Activated CD4-positive, alpha-beta T cell treated with anti-CD3 and anti-CD28 coated beads for 48 hours (primary cell): ENCODE measurements around the gene IHH.

ENCODE experiments used
- DNase-seq: peaks from one replicate; pipeline ENCODE4 v3.0.0-alpha.2; 2020

The IHH gene

GRCh38 chr2:219073413-219074129 is 12.8 kb upstream of the IHH start:
- DNase-seq: peak; percentile 23

GRCh38 chr2:219072741-219073250 is 12.1 kb upstream of the IHH start:
- DNase-seq: no peak

GRCh38 chr2:219071131-219071816 is 10.6 kb upstream of the IHH start:
- no peak for DNase-seq

- no peak for DNase-seq
These were observed 4.8 kb upstream of the IHH start for GRCh38 chr2:219065484-219065883.

- no peak for DNase-seq
These were observed 1.4 kb upstream of the IHH start for GRCh38 chr2:219062081-219062480.

- DNase-seq: peak; percentile 34
These were observed 717 bp downstream of the IHH start for GRCh38 chr2:219059725-219060682.

- DNase-seq: no peak
These were observed 1.4 kb downstream of the IHH start for GRCh38 chr2:219059375-219059724.

- DNase-seq: peak; percentile 13
These were observed 2.0 kb downstream of the IHH start for GRCh38 chr2:219058541-219059374.

- peak; percentile 87 for DNase-seq
These were observed 2.8 kb downstream of the IHH start for GRCh38 chr2:219057709-219058540.

- no peak for DNase-seq
These were observed 3.6 kb downstream of the IHH start for GRCh38 chr2:219056896-219057708.

- DNase-seq: no peak
These were observed 4.4 kb downstream of the IHH start for GRCh38 chr2:219056176-219056895.

GRCh38 chr2:219054956-219055903 is 5.5 kb downstream of the IHH start:
- DNase-seq: no peak

- DNase-seq: no peak
These were observed 11.4 kb downstream of the IHH start for GRCh38 chr2:219049282-219049681.

GRCh38 chr2:219045937-219046550 is 14.7 kb downstream of the IHH start:
- peak; percentile 38 for DNase-seq

- no peak for DNase-seq
These were observed 18.0 kb downstream of the IHH start for GRCh38 chr2:219042750-219043149.

- no peak for DNase-seq
These were observed 18.6 kb downstream of the IHH start for GRCh38 chr2:219042157-219042556.

- DNase-seq: peak; percentile 61
These were observed 19.5 kb downstream of the IHH start, which contains the start of gene CFAP65 for GRCh38 chr2:219041252-219041651. Gene CFAP65, minus strand, starts transcription at chr2:219041516. Its CDS starts 2,468 bp downstream, at chr2:219039048.

GRCh38 chr2:219038600-219038999 is 22.1 kb downstream of the IHH start:
- no peak for DNase-seq
